ENCODE data around the gene MYPN.

DNA sequence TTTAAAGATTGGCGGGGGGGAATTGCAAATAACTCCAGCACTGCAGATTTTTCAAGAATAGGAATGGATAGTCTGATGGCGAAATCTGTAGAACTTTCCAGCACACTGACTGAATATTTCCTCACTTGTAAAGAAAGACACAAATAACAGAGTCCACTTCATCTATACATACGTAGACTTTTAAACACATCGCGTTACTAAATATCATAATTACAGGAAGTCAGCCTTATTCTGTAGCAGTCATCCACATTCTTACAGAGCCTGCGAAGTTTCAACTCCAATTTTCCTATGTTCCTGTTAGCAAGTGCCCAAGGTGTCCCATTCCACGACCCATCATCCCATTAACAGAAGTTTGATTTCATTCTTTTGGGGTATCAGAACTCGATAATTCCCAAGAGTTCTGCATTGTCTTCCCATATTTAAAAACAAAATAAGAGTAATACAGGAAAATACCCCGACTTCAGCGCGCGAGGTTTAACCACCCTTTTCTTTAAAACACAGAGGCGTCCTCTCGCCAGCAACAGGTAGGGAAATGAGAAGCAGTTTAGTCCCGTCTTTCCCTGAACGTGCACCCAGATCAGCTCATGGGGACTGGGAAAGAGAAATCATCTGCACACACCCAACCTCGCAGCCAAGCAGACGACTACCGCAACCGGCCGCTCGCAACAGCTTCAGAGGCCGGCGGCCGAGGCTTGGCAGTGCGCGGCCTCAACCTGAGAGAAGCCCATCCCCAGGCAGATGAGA lies 35.1 kb upstream of the MYPN start:
- TF ChIP-seq SP3 (tag by site-specific recombination; IDR thresholded peaks at IDR 0.05) (no peak), GLI4 (tag by site-specific recombination; IDR thresholded peaks at IDR 0.05) (no peak), OSR2 (tag by site-specific recombination; IDR thresholded peaks at IDR 0.05) (no peak), KLF1 (tag by site-specific recombination; IDR thresholded peaks at IDR 0.05) (no peak), ZNF664 (tag by site-specific recombination; IDR thresholded peaks at IDR 0.05) (no peak), ZNF747 (tag by site-specific recombination; IDR thresholded peaks at IDR 0.05) (no peak), YY1 (tag by site-specific recombination; IDR thresholded peaks at IDR 0.05) (no peak), ZNF394 (tag by site-specific recombination; IDR thresholded peaks at IDR 0.05; ENCODE audit: borderline replicate concordance) (no peak)
- TF ChIP-seq, protein P1, sequence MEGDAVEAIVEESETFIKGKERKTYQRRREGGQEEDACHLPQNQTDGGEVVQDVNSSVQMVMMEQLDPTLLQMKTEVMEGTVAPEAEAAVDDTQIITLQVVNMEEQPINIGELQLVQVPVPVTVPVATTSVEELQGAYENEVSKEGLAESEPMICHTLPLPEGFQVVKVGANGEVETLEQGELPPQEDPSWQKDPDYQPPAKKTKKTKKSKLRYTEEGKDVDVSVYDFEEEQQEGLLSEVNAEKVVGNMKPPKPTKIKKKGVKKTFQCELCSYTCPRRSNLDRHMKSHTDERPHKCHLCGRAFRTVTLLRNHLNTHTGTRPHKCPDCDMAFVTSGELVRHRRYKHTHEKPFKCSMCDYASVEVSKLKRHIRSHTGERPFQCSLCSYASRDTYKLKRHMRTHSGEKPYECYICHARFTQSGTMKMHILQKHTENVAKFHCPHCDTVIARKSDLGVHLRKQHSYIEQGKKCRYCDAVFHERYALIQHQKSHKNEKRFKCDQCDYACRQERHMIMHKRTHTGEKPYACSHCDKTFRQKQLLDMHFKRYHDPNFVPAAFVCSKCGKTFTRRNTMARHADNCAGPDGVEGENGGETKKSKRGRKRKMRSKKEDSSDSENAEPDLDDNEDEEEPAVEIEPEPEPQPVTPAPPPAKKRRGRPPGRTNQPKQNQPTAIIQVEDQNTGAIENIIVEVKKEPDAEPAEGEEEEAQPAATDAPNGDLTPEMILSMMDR (tag by site-specific recombination; IDR thresholded peaks at IDR 0.05): no peak
- TF ChIP-seq, protein P2, sequence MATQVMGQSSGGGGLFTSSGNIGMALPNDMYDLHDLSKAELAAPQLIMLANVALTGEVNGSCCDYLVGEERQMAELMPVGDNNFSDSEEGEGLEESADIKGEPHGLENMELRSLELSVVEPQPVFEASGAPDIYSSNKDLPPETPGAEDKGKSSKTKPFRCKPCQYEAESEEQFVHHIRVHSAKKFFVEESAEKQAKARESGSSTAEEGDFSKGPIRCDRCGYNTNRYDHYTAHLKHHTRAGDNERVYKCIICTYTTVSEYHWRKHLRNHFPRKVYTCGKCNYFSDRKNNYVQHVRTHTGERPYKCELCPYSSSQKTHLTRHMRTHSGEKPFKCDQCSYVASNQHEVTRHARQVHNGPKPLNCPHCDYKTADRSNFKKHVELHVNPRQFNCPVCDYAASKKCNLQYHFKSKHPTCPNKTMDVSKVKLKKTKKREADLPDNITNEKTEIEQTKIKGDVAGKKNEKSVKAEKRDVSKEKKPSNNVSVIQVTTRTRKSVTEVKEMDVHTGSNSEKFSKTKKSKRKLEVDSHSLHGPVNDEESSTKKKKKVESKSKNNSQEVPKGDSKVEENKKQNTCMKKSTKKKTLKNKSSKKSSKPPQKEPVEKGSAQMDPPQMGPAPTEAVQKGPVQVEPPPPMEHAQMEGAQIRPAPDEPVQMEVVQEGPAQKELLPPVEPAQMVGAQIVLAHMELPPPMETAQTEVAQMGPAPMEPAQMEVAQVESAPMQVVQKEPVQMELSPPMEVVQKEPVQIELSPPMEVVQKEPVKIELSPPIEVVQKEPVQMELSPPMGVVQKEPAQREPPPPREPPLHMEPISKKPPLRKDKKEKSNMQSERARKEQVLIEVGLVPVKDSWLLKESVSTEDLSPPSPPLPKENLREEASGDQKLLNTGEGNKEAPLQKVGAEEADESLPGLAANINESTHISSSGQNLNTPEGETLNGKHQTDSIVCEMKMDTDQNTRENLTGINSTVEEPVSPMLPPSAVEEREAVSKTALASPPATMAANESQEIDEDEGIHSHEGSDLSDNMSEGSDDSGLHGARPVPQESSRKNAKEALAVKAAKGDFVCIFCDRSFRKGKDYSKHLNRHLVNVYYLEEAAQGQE (tag by site-specific recombination; IDR thresholded peaks at IDR 0.05): no peak
- TF ChIP-seq, protein P3, sequence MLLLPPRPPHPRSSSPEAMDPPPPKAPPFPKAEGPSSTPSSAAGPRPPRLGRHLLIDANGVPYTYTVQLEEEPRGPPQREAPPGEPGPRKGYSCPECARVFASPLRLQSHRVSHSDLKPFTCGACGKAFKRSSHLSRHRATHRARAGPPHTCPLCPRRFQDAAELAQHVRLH (tag by site-specific recombination; IDR thresholded peaks at IDR 0.05): no peak
- TF ChIP-seq, protein P4, sequence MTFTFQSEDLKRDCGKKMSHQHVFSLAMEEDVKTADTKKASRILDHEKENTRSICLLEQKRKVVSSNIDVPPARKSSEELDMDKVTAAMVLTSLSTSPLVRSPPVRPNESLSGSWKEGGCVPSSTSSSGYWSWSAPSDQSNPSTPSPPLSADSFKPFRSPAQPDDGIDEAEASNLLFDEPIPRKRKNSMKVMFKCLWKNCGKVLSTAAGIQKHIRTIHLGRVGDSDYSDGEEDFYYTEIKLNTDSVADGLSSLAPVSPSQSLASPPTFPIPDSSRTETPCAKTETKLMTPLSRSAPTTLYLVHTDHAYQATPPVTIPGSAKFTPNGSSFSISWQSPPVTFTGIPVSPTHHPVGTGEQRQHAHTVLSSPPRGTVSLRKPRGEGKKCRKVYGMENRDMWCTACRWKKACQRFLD (tag by site-specific recombination; IDR thresholded peaks at IDR 0.05): no peak
- TF ChIP-seq, protein P5, sequence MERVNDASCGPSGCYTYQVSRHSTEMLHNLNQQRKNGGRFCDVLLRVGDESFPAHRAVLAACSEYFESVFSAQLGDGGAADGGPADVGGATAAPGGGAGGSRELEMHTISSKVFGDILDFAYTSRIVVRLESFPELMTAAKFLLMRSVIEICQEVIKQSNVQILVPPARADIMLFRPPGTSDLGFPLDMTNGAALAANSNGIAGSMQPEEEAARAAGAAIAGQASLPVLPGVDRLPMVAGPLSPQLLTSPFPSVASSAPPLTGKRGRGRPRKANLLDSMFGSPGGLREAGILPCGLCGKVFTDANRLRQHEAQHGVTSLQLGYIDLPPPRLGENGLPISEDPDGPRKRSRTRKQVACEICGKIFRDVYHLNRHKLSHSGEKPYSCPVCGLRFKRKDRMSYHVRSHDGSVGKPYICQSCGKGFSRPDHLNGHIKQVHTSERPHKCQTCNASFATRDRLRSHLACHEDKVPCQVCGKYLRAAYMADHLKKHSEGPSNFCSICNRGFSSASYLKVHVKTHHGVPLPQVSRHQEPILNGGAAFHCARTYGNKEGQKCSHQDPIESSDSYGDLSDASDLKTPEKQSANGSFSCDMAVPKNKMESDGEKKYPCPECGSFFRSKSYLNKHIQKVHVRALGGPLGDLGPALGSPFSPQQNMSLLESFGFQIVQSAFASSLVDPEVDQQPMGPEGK (tag by site-specific recombination; IDR thresholded peaks at IDR 0.05): no peak
